Parathyroid adenoma (tissue), 2 donors: ENCODE measurements around the gene MED28.

Experiments
- H2AFZ ChIP-seq: fragments of 300-600 bp; sonication (generic); one replicate; pipeline ENCODE4 v1.7.0; 2017; ENCODE audit warnings: antibody characterized with exemption, mild to moderate bottlenecking
- H3K27ac ChIP-seq: fragments of 300-600 bp; sonication (generic); one replicate; pipeline ENCODE4 v1.7.0; 2017
- H3K27me3 ChIP-seq: fragments of 300-600 bp; sonication (generic); one replicate; pipeline ENCODE4 v1.7.0; 2017; ENCODE audit warnings: low read length; ENCODE audit not compliant: control insufficient read depth, insufficient read depth
- H3K36me3 ChIP-seq: fragments of 300-600 bp; sonication (generic); one replicate; pipeline ENCODE4 v1.7.0; 2017; ENCODE audit warnings: low read length; ENCODE audit not compliant: control insufficient read depth, insufficient read depth
- H3K4me1 ChIP-seq: fragments of 300-600 bp; sonication (generic); one replicate; pipeline ENCODE4 v1.7.0; 2017; ENCODE audit warnings: control low read depth
- H3K4me2 ChIP-seq: fragments of 300-600 bp; sonication (generic); one replicate; pipeline ENCODE4 v1.7.0; 2017; ENCODE audit warnings: low read length
- H3K4me3 ChIP-seq: fragments of 300-600 bp; sonication (generic); one replicate; pipeline ENCODE4 v1.7.0; 2017; ENCODE audit warnings: low read depth, low read length
- H3K79me2 ChIP-seq: fragments of 300-600 bp; sonication (generic); one replicate; pipeline ENCODE4 v1.7.0; 2017; ENCODE audit warnings: control low read depth
- H3K9ac ChIP-seq: fragments of 300-600 bp; sonication (generic); one replicate; pipeline ENCODE4 v1.7.0; 2017; ENCODE audit warnings: mild to moderate bottlenecking
- H3K9me3 ChIP-seq: fragments of 300-600 bp; sonication (generic); one replicate; pipeline ENCODE4 v1.7.0; 2017; ENCODE audit warnings: low read length; ENCODE audit not compliant: control insufficient read depth
- CTCF ChIP-seq: fragments of 300-600 bp; sonication (generic); IDR thresholded peaks from one replicate; pipeline ENCODE4 v1.7.0; 2017; ENCODE audit warnings: antibody characterized with exemption, mild to moderate bottlenecking
- donor health status: primary hyperparathyroidism.

Gene MED28

GRCh38 chr4:17681281-17682221 lies 67.1 kb downstream of the MED28 start:
- TF ChIP-seq CTCF = no peak
- Histone ChIP-seq H3K9ac (no peak overlapping the region), H3K36me3 (no peaks in the 10 kb centered on the region), H3K4me2 (no peak overlapping the region), H2AFZ (no peak overlapping the region), H3K79me2 (no peaks in the 10 kb centered on the region), H3K4me1 (peaks cover 6% of the 10 kb centered on the region), H3K4me3 (no peak overlapping the region), H3K9me3 (no peaks in the 10 kb centered on the region), H3K27me3 (no peaks in the 10 kb centered on the region), H3K27ac (no peak overlapping the region)

- H3K79me2 ChIP-seq = no peaks in the 10 kb centered on the region
- no peak overlapping the region for H3K9ac ChIP-seq
- H3K9me3 ChIP-seq = no peaks in the 10 kb centered on the region
- H3K4me1 ChIP-seq = peaks cover 6% of the 10 kb centered on the region
- no peak overlapping the region for H3K27ac ChIP-seq
- no peak for TF ChIP-seq CTCF
- H3K27me3 ChIP-seq = no peaks in the 10 kb centered on the region
- no peak overlapping the region for H3K4me2 ChIP-seq
- H3K36me3 ChIP-seq = no peaks in the 10 kb centered on the region
- no peak overlapping the region for H3K4me3 ChIP-seq
- H2AFZ ChIP-seq = no peak overlapping the region
Observed at GRCh38 chr4:17682222-17682566, 67.8 kb downstream of the MED28 start.
